ENCODE data around the gene PLD5.
"Not testable (repeated sequence)": the region's sequence is repeated elsewhere in the genome, so short reads cannot be mapped to it uniquely, and the experiment has no call there.

PLD5 gene

DNA sequence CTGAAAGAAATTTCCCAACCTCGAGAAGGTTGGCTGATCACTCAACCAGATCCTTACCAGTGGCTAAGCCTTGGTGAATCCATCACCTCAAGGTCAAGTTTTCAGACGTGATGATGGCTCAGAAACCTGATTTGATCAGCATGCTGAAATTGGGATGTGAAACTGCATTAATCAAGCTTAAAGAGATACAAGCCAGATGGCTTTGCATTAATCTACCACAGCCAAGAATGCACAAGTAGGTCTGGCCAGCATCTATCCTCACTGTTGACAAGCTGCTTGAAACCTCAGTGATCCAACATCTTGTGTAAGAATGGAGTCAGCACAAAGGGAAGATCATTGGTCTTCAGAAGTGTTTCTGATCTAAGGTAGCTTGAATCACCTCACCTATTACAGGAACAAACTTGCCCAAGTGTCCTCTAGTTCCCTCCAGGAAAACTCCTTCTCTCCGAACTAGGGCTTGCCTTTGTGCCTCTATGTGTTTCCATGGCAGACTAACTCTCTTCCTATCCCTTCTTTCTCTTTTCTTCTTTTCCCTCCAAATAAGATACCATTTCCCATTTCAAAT, 210.3 kb downstream of the PLD5 start:
- not testable (repeated sequence) for H3K23ac ChIP-seq (ENCODE audit: low read length); H2BK12ac ChIP-seq (ENCODE audit: low read length); H2BK5ac ChIP-seq (ENCODE audit: low read depth, low read length, poor library complexity); H3K79me2 ChIP-seq (ENCODE audit: control insufficient read depth, insufficient read depth, low read length, poor library complexity); H2AFZ ChIP-seq (ENCODE audit: insufficient read depth, low read length, poor library complexity); DNase-seq; H4K12ac ChIP-seq (ENCODE audit: low read depth, low read length); H3K79me1 ChIP-seq (ENCODE audit: low read length); H3K4me1 ChIP-seq (ENCODE audit: control insufficient read depth in 1 of 2, insufficient read depth in 2 of 2, low read length in 2 of 2); H2AK5ac ChIP-seq (ENCODE audit: low read length); H3K18ac ChIP-seq (ENCODE audit: low read length); H3K14ac ChIP-seq (ENCODE audit: low read length); H4K91ac ChIP-seq (ENCODE audit: low read depth, low read length); H3K27ac ChIP-seq (ENCODE audit: low read depth, low read length); H3K4me3 ChIP-seq (ENCODE audit: low read depth, low read length); H4K8ac ChIP-seq (ENCODE audit: low read depth, low read length); H3K36me3 ChIP-seq (ENCODE audit: control insufficient read depth in 1 of 2, insufficient read depth in 2 of 2, low read length in 2 of 2); H3K9ac ChIP-seq (ENCODE audit: low read length); H3K27me3 ChIP-seq (ENCODE audit: insufficient read depth, low read length); H3K9me3 ChIP-seq (ENCODE audit: insufficient read depth, low read depth, low read length); H2BK120ac ChIP-seq (ENCODE audit: insufficient read depth, low read length, poor library complexity); H3K4me2 ChIP-seq (ENCODE audit: low read length); H3K4ac ChIP-seq (ENCODE audit: low read depth, low read length)
- no CpG with 5 or more reads among the region's 3 CpGs for WGBS (ENCODE audit: extremely low coverage, insufficient coverage, insufficient read length)

DNA sequence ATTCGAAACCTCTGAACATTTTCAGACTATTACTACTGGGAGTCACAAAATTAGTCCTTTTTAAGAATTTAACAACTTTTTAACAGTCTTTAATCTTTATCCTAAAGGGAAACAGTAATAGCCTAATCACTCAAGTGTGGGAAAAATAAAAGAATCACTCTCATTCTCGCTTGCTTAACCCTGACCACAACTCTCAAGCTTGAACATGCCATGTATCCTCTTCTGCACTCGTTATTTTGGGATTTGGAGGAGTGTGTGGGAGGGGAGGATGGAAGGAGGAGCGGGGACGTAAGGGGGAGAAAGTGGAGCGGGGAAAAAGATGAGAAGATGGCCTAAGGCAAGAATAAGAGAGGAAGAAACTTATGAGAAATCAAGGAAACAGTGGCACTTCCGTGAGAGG, 215.8 kb downstream of the PLD5 start:
- H3K4me2 ChIP-seq (ENCODE audit: low read length); H3K14ac ChIP-seq (ENCODE audit: low read length); H3K4me1 ChIP-seq (ENCODE audit: control insufficient read depth in 1 of 2, insufficient read depth in 2 of 2, low read length in 2 of 2); H2BK120ac ChIP-seq (ENCODE audit: insufficient read depth, low read length, poor library complexity); H3K23ac ChIP-seq (ENCODE audit: low read length); H4K8ac ChIP-seq (ENCODE audit: low read depth, low read length); H3K27ac ChIP-seq (ENCODE audit: low read depth, low read length); H2AK5ac ChIP-seq (ENCODE audit: low read length); H4K91ac ChIP-seq (ENCODE audit: low read depth, low read length); H3K4me3 ChIP-seq (ENCODE audit: low read depth, low read length); H3K4ac ChIP-seq (ENCODE audit: low read depth, low read length); H3K79me1 ChIP-seq (ENCODE audit: low read length); H3K79me2 ChIP-seq (ENCODE audit: control insufficient read depth, insufficient read depth, low read length, poor library complexity); DNase-seq; H4K12ac ChIP-seq (ENCODE audit: low read depth, low read length); H3K18ac ChIP-seq (ENCODE audit: low read length); H2BK12ac ChIP-seq (ENCODE audit: low read length); H3K9me3 ChIP-seq (ENCODE audit: insufficient read depth, low read depth, low read length); H3K36me3 ChIP-seq (ENCODE audit: control insufficient read depth in 1 of 2, insufficient read depth in 2 of 2, low read length in 2 of 2); H3K27me3 ChIP-seq (ENCODE audit: insufficient read depth, low read length); H2BK5ac ChIP-seq (ENCODE audit: low read depth, low read length, poor library complexity); H3K9ac ChIP-seq (ENCODE audit: low read length); H2AFZ ChIP-seq (ENCODE audit: insufficient read depth, low read length, poor library complexity): not testable (repeated sequence)
- WGBS (ENCODE audit: extremely low coverage, insufficient coverage, insufficient read length), result no CpG with 5 or more reads among the region's 7 CpGs

DNA sequence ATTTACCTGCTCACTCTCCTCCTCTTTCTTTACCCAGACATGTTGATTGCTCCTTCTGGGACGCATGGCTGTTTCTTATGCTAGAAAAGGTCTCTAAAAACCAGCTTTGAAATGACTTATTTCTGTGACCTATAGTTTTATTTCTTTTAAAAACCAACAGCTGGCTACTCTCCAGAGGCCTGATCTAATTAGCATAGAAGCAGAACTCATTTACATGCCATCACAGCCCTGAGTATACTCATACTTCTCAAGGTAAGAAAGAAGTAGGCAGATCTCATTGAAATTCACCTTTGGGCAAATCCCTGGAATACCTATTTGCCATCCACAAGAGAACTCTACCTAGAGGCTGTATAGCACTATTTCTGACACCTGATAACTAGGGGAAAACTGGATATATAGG, 230.7 kb downstream of the PLD5 start:
- not testable (repeated sequence) for H3K27me3 ChIP-seq (ENCODE audit: insufficient read depth, low read length); H3K79me2 ChIP-seq (ENCODE audit: control insufficient read depth, insufficient read depth, low read length, poor library complexity); H3K27ac ChIP-seq (ENCODE audit: low read depth, low read length); H3K14ac ChIP-seq (ENCODE audit: low read length); H3K23ac ChIP-seq (ENCODE audit: low read length); H3K4me1 ChIP-seq (ENCODE audit: control insufficient read depth in 1 of 2, insufficient read depth in 2 of 2, low read length in 2 of 2); H3K9me3 ChIP-seq (ENCODE audit: insufficient read depth, low read depth, low read length); H2BK120ac ChIP-seq (ENCODE audit: insufficient read depth, low read length, poor library complexity); H2AFZ ChIP-seq (ENCODE audit: insufficient read depth, low read length, poor library complexity); H3K9ac ChIP-seq (ENCODE audit: low read length); H4K12ac ChIP-seq (ENCODE audit: low read depth, low read length); H4K91ac ChIP-seq (ENCODE audit: low read depth, low read length); H3K18ac ChIP-seq (ENCODE audit: low read length); H2AK5ac ChIP-seq (ENCODE audit: low read length); H4K8ac ChIP-seq (ENCODE audit: low read depth, low read length); H3K4ac ChIP-seq (ENCODE audit: low read depth, low read length); H2BK5ac ChIP-seq (ENCODE audit: low read depth, low read length, poor library complexity); H3K4me2 ChIP-seq (ENCODE audit: low read length); H2BK12ac ChIP-seq (ENCODE audit: low read length); H3K36me3 ChIP-seq (ENCODE audit: control insufficient read depth in 1 of 2, insufficient read depth in 2 of 2, low read length in 2 of 2); DNase-seq; H3K4me3 ChIP-seq (ENCODE audit: low read depth, low read length); H3K79me1 ChIP-seq (ENCODE audit: low read length)
- no CpG with 5 or more reads among the region's 1 CpG for WGBS (ENCODE audit: extremely low coverage, insufficient coverage, insufficient read length)

DNA sequence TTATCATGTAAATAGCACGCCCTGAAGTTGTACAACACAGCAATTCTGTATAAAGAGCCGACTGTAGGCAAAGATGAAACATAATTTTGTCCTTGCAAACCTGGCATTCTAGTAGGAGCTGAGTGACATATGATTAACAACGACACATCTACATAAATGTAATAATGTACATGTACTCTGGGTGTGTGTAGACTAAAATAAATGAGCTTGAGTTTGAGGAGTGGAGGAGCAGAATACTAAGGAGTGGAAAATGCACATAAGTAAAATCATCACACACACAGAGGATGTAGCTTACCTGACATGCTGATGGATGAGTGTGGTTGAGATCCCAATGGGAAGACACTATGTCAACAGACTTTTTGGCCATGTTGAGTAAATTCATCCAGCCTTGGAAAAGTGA, 236.4 kb downstream of the PLD5 start:
- H3K9me3 ChIP-seq (ENCODE audit: insufficient read depth, low read depth, low read length); H3K27ac ChIP-seq (ENCODE audit: low read depth, low read length); H3K4me2 ChIP-seq (ENCODE audit: low read length); H4K12ac ChIP-seq (ENCODE audit: low read depth, low read length); H3K79me2 ChIP-seq (ENCODE audit: control insufficient read depth, insufficient read depth, low read length, poor library complexity); H3K36me3 ChIP-seq (ENCODE audit: control insufficient read depth in 1 of 2, insufficient read depth in 2 of 2, low read length in 2 of 2); H2AK5ac ChIP-seq (ENCODE audit: low read length); DNase-seq; H4K8ac ChIP-seq (ENCODE audit: low read depth, low read length); H3K18ac ChIP-seq (ENCODE audit: low read length); H2BK12ac ChIP-seq (ENCODE audit: low read length); H2BK5ac ChIP-seq (ENCODE audit: low read depth, low read length, poor library complexity); H2BK120ac ChIP-seq (ENCODE audit: insufficient read depth, low read length, poor library complexity); H3K4ac ChIP-seq (ENCODE audit: low read depth, low read length); H2AFZ ChIP-seq (ENCODE audit: insufficient read depth, low read length, poor library complexity); H3K9ac ChIP-seq (ENCODE audit: low read length); H3K23ac ChIP-seq (ENCODE audit: low read length); H3K4me1 ChIP-seq (ENCODE audit: control insufficient read depth in 1 of 2, insufficient read depth in 2 of 2, low read length in 2 of 2); H3K27me3 ChIP-seq (ENCODE audit: insufficient read depth, low read length); H3K14ac ChIP-seq (ENCODE audit: low read length); H3K4me3 ChIP-seq (ENCODE audit: low read depth, low read length); H3K79me1 ChIP-seq (ENCODE audit: low read length); H4K91ac ChIP-seq (ENCODE audit: low read depth, low read length): not testable (repeated sequence)
- no CpG with 5 or more reads among the region's 3 CpGs for WGBS (ENCODE audit: extremely low coverage, insufficient coverage, insufficient read length)
